ENCODE measurements around the gene ADARB2. TPM values are rescaled to one million over a fixed set of nuclear protein-coding genes. Genes with fewer than 3 reads are reported as not detected.

The ADARB2 gene
- total RNA-seq, 1 donor from 2014 or later: 1.2 TPM

GRCh38 chr10:1576467-1577372 lies 160.6 kb downstream of the ADARB2 start:
- peak; percentile 40 for DNase-seq
- Histone ChIP-seq H3K9me3 (no peaks in the 10 kb centered on the region), H3K27me3 (no peaks in the 10 kb centered on the region), H3K27ac (no peak overlapping the region), H3K4me3 (no peak overlapping the region), H3K4me1 (no peaks in the 10 kb centered on the region), H3K36me3 (no peaks in the 10 kb centered on the region)
- TF ChIP-seq, protein P1, sequence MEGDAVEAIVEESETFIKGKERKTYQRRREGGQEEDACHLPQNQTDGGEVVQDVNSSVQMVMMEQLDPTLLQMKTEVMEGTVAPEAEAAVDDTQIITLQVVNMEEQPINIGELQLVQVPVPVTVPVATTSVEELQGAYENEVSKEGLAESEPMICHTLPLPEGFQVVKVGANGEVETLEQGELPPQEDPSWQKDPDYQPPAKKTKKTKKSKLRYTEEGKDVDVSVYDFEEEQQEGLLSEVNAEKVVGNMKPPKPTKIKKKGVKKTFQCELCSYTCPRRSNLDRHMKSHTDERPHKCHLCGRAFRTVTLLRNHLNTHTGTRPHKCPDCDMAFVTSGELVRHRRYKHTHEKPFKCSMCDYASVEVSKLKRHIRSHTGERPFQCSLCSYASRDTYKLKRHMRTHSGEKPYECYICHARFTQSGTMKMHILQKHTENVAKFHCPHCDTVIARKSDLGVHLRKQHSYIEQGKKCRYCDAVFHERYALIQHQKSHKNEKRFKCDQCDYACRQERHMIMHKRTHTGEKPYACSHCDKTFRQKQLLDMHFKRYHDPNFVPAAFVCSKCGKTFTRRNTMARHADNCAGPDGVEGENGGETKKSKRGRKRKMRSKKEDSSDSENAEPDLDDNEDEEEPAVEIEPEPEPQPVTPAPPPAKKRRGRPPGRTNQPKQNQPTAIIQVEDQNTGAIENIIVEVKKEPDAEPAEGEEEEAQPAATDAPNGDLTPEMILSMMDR (IDR thresholded peaks at IDR 0.05): no peak
- no peak for ATAC-seq
- intact Hi-C loops (cut with DNase I): no loop called here

- H3K4me3 ChIP-seq: no peak overlapping the region
- no peak for ATAC-seq
- H3K4me1 ChIP-seq: no peaks in the 10 kb centered on the region
- TF ChIP-seq, protein P1 (IDR thresholded peaks at IDR 0.05): no peak
- no peaks in the 10 kb centered on the region for H3K9me3 ChIP-seq
- DNase-seq: no peak
- H3K27ac ChIP-seq: no peak overlapping the region
- intact Hi-C loops (cut with DNase I): no loop called here
- no peaks in the 10 kb centered on the region for H3K27me3 ChIP-seq
- no peaks in the 10 kb centered on the region for H3K36me3 ChIP-seq
Observed at GRCh38 chr10:1575481-1576244, 161.7 kb downstream of the ADARB2 start.

DNA sequence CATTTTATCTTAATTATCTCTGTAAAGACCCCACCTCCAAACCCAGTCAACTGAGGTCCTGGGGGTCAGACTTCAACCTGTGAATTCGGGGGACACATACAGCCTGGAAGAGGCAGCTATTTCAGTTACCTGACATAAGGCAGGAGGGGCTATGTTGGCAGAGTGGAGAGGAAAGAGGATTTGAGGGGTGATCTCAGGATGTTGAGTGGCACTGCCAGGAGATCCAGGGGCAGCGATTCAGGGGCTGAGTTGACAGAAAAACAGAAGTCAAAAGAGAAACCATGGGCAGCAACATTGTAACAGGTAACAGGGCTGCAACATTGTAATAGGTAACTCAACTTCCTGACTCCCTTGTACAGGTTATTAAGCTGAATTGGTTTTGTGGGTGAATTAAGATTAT lies 162.6 kb downstream of the ADARB2 start:
- Histone ChIP-seq H3K27ac (no peak overlapping the region), H3K4me3 (no peak overlapping the region), H3K4me1 (no peaks in the 10 kb centered on the region), H3K36me3 (no peaks in the 10 kb centered on the region), H3K9me3 (no peaks in the 10 kb centered on the region), H3K27me3 (no peaks in the 10 kb centered on the region)
- no peak for ATAC-seq
- intact Hi-C loops (cut with DNase I): no loop called here
- TF ChIP-seq, protein P1 (IDR thresholded peaks at IDR 0.05): no peak
- no peak for DNase-seq

- Histone ChIP-seq H3K27me3 (no peaks in the 10 kb centered on the region), H3K36me3 (no peaks in the 10 kb centered on the region), H3K27ac (no peak overlapping the region), H3K4me3 (no peak overlapping the region), H3K4me1 (no peaks in the 10 kb centered on the region), H3K9me3 (no peaks in the 10 kb centered on the region)
- peak; percentile 37 for DNase-seq
- TF ChIP-seq, protein P1 (IDR thresholded peaks at IDR 0.05): no peak
- intact Hi-C loops (cut with DNase I): no loop called here
- ATAC-seq: no peak
Observed at GRCh38 chr10:1573981-1574380, 163.3 kb downstream of the ADARB2 start.

DNA sequence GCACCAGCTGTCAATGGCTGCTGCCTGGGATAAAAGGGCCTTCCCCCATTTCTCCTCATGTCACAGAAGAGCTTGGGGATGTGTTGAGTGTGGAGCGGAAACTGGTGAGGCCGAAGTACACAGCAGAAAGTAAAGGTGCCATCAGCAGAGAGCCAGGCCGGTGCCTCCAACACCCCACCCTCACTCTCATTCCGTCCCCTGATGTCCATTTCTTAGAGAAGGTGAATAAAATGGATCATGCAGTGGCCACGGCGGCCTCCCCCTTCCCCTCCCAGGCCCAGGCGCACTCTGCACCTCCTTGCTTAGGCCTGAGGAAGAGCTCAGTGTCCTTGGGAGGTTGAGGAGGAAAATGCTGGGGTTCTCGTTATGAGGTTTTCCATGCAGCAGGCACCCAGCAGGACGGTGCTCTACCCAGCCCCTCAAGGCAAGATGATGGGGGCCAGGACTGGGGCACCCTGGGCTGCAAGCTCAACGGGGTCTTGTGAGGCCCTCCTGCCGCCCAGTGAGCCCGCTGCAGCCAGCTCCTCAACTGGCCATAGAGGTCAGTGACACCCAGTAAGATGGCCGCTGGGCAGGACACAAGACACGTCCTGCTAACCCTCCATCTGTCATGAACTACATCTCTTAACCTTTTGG lies 163.9 kb downstream of the ADARB2 start:
- no peaks in the 10 kb centered on the region for H3K36me3 ChIP-seq
- intact Hi-C loops (cut with DNase I): no loop called here
- TF ChIP-seq, protein P1 (IDR thresholded peaks at IDR 0.05): no peak
- peak; percentile 45 for DNase-seq
- H3K4me1 ChIP-seq: no peaks in the 10 kb centered on the region
- ATAC-seq: no peak
- H3K27ac ChIP-seq: no peak overlapping the region
- H3K27me3 ChIP-seq: no peaks in the 10 kb centered on the region
- H3K4me3 ChIP-seq: no peak overlapping the region
- H3K9me3 ChIP-seq: no peaks in the 10 kb centered on the region
